GM12873 (cell line): ENCODE measurements around the gene WNT3A.

ENCODE experiments used
- TF ChIP-seq, protein P1 (sequence below): IDR thresholded peaks from 2 replicates; pipeline ENCODE4 v1.5.1; 2012; ENCODE audit warnings: low read depth, mild to moderate bottlenecking, moderate library complexity, low read length, control low read depth; ENCODE audit not compliant: insufficient read depth; ENCODE audit errors: missing control alignments

WNT3A gene

DNA sequence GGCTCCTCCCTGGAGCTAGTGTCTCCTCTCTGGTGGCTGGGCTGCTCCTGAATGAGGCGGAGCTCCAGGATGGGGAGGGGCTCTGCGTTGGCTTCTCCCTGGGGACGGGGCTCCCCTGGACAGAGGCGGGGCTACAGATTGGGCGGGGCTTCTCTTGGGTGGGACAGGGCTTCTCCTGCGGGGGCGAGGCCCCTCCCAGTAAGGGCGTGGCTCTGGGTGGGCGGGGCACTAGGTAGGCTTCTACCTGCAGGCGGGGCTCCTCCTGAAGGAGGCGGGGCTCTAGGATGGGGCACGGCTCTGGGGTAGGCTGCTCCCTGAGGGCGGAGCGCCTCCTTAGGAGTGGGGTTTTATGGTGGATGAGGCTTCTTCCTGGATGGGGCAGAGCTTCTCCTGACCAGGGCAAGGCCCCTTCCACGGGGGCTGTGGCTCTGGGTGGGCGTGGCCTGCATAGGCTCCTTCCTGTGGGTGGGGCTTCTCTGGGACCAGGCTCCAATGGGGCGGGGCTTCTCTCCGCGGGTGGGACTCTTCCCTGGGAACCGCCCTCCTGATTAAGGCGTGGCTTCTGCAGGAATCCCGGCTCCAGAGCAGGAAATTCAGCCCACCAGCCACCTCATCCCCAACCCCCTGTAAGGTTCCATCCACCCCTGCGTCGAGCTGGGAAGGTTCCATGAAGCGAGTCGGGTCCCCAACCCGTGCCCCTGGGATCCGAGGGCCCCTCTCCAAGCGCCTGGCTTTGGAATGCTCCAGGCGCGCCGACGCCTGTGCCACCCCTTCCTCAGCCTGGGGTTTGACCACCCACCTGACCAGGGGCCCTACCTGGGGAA lies 53.0 kb downstream of the WNT3A start:
- TF ChIP-seq, protein P1, sequence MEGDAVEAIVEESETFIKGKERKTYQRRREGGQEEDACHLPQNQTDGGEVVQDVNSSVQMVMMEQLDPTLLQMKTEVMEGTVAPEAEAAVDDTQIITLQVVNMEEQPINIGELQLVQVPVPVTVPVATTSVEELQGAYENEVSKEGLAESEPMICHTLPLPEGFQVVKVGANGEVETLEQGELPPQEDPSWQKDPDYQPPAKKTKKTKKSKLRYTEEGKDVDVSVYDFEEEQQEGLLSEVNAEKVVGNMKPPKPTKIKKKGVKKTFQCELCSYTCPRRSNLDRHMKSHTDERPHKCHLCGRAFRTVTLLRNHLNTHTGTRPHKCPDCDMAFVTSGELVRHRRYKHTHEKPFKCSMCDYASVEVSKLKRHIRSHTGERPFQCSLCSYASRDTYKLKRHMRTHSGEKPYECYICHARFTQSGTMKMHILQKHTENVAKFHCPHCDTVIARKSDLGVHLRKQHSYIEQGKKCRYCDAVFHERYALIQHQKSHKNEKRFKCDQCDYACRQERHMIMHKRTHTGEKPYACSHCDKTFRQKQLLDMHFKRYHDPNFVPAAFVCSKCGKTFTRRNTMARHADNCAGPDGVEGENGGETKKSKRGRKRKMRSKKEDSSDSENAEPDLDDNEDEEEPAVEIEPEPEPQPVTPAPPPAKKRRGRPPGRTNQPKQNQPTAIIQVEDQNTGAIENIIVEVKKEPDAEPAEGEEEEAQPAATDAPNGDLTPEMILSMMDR: no peak

DNA sequence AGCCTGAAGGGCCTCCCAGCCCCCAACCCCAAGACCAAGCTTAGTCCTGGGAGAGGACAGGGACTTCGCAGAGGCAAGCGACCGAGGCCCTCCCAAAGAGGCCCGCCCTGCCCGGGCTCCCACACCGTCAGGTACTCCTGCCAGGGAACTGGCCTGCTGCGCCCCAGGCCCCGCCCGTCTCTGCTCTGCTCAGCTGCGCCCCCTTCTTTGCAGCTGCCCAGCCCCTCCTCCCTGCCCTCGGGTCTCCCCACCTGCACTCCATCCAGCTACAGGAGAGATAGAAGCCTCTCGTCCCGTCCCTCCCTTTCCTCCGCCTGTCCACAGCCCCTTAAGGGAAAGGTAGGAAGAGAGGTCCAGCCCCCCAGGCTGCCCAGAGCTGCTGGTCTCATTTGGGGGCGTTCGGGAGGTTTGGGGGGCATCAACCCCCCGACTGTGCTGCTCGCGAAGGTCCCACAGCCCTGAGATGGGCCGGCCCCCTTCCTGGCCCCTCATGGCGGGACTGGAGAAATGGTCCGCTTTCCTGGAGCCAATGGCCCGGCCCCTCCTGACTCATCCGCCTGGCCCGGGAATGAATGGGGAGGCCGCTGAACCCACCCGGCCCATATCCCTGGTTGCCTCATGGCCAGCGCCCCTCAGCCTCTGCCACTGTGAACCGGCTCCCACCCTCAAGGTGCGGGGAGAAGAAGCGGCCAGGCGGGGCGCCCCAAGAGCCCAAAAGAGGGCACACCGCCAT lies 53.8 kb downstream of the WNT3A start:
- TF ChIP-seq, protein P1: no peak

DNA sequence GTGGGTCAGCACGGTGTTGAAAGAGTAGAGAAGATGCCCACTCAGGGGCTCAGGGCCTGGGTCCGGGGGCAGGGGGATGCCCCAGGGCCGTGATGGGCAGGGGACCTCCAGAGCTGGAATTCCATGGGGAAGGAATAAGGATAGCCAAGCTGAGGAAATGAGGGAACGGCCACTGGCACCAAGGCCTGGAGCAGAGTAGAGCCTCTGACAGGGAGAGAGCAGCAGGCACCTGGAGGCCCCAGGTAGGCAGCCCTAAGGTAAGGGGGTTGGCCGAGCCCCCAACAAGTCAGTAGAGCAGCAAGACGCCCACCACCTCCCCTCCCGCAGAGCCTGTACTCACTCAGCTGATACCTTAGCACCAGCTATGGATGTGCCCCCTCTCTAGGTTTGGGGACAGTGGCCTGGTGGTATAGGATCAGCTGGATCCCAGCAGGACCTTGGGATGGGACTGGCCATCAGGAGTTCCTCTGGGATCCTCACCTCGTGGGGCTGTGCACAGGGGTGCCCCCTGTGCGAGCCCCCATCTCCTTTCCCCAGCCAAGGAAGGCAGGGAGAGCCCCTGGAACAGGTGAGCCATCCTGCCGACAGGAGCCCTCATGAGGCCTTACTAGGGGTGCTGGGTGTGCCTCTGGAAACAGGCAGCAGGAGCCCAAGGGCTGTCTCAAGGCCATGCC lies 54.8 kb downstream of the WNT3A start:
- TF ChIP-seq, protein P1: no peak

DNA sequence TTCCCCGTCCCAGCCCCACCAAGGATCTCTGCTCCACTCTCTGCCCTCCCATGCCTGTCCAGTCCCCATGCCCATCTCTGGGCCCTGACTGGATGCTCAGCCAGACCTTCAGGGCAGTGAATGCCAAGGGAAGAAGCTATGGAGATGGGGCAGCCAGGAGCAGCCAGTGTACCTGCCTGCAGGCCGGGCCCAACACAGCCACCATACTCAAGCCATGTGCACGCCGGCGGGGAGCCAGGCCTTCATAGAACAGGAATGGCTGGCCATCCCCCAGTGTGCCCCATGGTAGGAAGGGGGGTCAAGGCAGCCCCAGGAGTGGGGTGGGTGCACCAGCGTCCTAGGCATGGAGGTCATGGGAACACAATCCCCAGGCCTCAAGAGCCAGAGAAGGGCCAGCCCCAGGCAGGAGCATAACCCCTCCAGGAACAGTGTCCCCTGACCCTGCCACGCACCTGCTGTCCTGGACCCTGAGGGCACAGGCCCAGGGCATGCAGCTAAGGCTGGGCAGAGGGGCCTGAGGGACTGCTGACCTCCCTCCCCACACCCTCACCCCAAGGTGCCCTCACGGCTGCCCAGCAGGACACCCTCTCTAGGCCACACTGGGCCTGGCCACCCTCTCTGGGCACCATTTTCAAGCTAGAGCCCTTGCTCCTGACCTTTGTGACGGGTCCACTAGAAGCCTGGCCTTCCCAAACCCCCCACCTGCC lies 55.4 kb downstream of the WNT3A start:
- TF ChIP-seq, protein P1: no peak

DNA sequence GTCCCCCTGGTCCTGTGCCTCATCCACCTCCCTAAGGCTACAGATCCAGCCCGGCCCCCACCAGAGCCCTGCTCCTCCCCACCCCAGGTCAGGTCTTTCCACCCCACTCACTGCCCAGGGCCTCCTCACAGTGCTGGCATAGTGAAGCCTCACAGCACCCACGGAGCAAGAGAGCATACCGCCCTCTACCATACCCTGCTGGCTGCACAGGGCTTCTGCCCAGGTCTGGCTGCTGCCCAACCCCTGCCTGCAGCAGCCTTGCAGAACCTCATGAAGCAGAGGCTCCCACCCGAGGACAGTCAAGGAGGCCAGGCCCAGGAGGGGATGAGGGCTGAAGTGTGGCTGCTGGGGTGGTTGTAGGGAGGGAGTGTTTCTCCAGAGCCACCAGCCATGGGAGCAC lies 56.0 kb downstream of the WNT3A start:
- TF ChIP-seq, protein P1: no peak

DNA sequence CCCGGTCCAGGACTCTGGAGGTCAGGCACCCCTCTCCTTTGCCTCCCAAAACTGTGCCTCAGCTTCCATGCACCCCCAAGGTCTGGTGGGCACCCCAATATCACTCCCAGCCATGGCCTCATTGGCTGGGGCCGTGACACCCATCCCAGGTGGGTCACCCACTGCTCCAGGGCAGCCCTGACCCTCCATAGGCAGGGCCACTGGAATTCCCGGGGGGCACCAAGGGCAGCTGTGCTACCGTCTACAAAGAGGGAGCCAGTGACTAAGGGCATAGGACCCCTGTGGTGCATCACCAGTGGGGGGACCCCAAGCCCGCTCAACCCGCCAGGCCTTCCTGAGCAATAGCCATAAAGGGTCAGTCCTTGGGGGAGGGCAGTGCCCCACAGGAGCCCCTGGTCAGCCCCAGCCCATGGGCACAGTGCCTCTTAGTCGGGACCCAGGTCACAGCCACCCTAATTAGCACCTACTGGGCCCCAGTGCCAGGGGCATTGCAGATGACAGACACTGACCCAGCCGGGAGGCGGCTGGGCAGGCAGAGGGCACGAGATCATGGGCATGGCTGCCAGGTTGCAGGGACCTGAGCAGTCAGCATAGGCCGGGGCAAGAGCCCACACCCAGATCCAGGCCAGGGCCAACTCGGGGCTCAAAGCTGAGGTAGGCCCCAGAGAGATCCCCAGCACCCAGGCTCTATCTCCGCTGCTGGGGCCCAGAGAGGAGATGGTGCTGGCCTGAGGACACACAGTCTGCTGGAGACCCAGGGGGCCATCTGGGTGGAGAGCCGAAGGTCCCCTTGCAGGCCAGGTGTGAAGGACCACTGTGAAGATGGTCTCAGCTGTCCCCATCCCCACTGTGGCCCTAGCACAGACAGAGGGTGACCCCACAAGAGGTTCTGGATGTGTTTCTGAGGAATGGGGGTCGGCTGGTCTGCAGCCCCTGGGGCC lies 56.7 kb downstream of the WNT3A start:
- TF ChIP-seq, protein P1: no peak
